H1 (cell line): ENCODE data around the gene ALPL. TPM values are rescaled to one million over a fixed set of nuclear protein-coding genes. Genes with fewer than 3 reads are reported as not detected.

Source experiments
- CBX8 ChIP-seq: fragments of 300-800, 300-1000 bp; sonication (generic); IDR thresholded peaks from 2 replicates; pipeline ENCODE4 v1.7.1; 2016; ENCODE audit warnings: low read depth, low read length, borderline replicate concordance
- KDM1A ChIP-seq: fragments of 200-600, 300-600 bp; sonication (generic); IDR thresholded peaks from 2 replicates; pipeline ENCODE4 v1.7.1; 2016; ENCODE audit warnings: mild to moderate bottlenecking, low read length, borderline replicate concordance
- RXRA ChIP-seq: IDR thresholded peaks from 2 replicates; pipeline ENCODE4 v1.6.1; 2011; ENCODE audit warnings: low read depth, mild to moderate bottlenecking, low read length, moderate library complexity; ENCODE audit not compliant: insufficient read depth
- SIN3A ChIP-seq, 2 experiments: IDR thresholded peaks in 1 of 2; conservative IDR thresholded peaks in 1 of 2; 2 replicates each; pipeline ENCODE4 v1.6.1; 2011 to 2012; ENCODE audit warnings: low read length in 2 of 2, improper control_type of control experiment in 1 of 2, low read depth in 1 of 2, mild to moderate bottlenecking in 1 of 2
- TCF12 ChIP-seq: IDR thresholded peaks from 2 replicates; pipeline ENCODE4 v1.6.1; 2011; ENCODE audit warnings: low read depth, mild to moderate bottlenecking, low read length
- polyA plus RNA-seq, 7 experiments: library from polyadenylated mRNA; depleted of rRNA in 3 of 7; stranded (reverse) in 5 of 7; unstranded in 2 of 7; fragments of >200 nt in 5 of 7; fragments of 200-250 nt in 2 of 7; gene quantifications; 1 replicate in 5 of 7; 2 replicates in 1 of 7; 4 replicates in 1 of 7; pipeline versions ENCODE4 v1.2.1 to v1.2.3, GENCODE V29; 2011 to 2013; ENCODE audit warnings: missing spikeins in 2 of 7, mixed read lengths in 2 of 7
- total RNA-seq: library from RNA; stranded (reverse); fragmentation: NEBNext Ultra II Directional; extraction: Animal tissue kit (Norgen Biotek cat#: 25700); gene quantifications from 2 replicates; pipeline ENCODE4 v1.2.1, GENCODE V29; 2021
- TF ChIP-seq, protein P1 (sequence below): IDR thresholded peaks from 2 replicates; pipeline ENCODE4 v1.6.1; 2011; ENCODE audit warnings: low read length, improper control_type of control experiment

ALPL gene
- total and polyA plus RNA-seq, 2 of the 8 experiments (the other 6 are each of a cell fraction or from before 2014, with no cell fraction given) = 175 to 362 TPM

DNA sequence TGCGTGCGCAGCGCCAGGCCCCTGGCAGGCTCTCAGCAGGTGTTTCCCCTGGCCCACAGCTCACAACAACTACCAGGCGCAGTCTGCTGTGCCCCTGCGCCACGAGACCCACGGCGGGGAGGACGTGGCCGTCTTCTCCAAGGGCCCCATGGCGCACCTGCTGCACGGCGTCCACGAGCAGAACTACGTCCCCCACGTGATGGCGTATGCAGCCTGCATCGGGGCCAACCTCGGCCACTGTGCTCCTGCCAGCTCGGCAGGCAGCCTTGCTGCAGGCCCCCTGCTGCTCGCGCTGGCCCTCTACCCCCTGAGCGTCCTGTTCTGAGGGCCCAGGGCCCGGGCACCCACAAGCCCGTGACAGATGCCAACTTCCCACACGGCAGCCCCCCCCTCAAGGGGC is 68.1 kb downstream of the ALPL start (continued):
- TF ChIP-seq SIN3A (conservative IDR thresholded peaks at IDR 0.05 in 1 of 2, IDR thresholded peaks at IDR 0.05 in 1 of 2; ENCODE audit: low read depth in 1 of 2, low read length in 2 of 2) = no peak
- TF ChIP-seq TCF12 = no peak
- TF ChIP-seq, protein P1, sequence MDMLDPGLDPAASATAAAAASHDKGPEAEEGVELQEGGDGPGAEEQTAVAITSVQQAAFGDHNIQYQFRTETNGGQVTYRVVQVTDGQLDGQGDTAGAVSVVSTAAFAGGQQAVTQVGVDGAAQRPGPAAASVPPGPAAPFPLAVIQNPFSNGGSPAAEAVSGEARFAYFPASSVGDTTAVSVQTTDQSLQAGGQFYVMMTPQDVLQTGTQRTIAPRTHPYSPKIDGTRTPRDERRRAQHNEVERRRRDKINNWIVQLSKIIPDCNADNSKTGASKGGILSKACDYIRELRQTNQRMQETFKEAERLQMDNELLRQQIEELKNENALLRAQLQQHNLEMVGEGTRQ = no peak
- no peak for TF ChIP-seq KDM1A
- no peak for TF ChIP-seq CBX8
- no peak for TF ChIP-seq RXRA
- TF ChIP-seq, all 59 proteins: peak for 0
